Neural progenitor cell (in vitro differentiated cells): ENCODE results near the gene CLDN7. TPM values are rescaled to one million over a fixed set of nuclear protein-coding genes. Genes with fewer than 3 reads are reported as not detected.
A peak's percentile ranks its signal among the peaks of the same experiment; 100 is the strongest.

Experiments used
- DNase-seq: peaks from one replicate; pipeline ENCODE4 v3.0.0-alpha.2; 2016; ENCODE audit warnings: low spot score
- H2AFZ ChIP-seq: fragments of 200-600 bp; sonication (generic); replicated peaks from 2 replicates; pipeline ENCODE4 v1.6.1; 2016; ENCODE audit warnings: antibody characterized with exemption
- H3F3A ChIP-seq: fragments of 200-600 bp; sonication (generic); 2 replicates; pipeline ENCODE4 v1.6.1; 2016; ENCODE audit warnings: antibody characterized with exemption, low read depth
- H3K27ac ChIP-seq: fragments of 200-600 bp; sonication (generic); 2 replicates; pipeline ENCODE4 v1.5.1; 2016; ENCODE audit warnings: mild to moderate bottlenecking
- H3K27me3 ChIP-seq: fragments of 200-600 bp; sonication (generic); 2 replicates; pipeline ENCODE4 v1.6.1; 2016; ENCODE audit warnings: mild to moderate bottlenecking, moderate library complexity
- H3K36me3 ChIP-seq: fragments of 200-600 bp; sonication (generic); 2 replicates; pipeline ENCODE4 v1.5.1; 2016
- H3K4me1 ChIP-seq: fragments of 200-600 bp; sonication (generic); 2 replicates; pipeline ENCODE4 v1.6.1; 2016; ENCODE audit warnings: mixed run types
- H3K4me2 ChIP-seq: fragments of 200-600 bp; sonication (generic); 2 replicates; pipeline ENCODE4 v1.6.1; 2016
- H3K4me3 ChIP-seq: fragments of 200-600 bp; sonication (generic); 2 replicates; pipeline ENCODE4 v1.5.1; 2016
- H3K79me2 ChIP-seq: fragments of 200-600 bp; sonication (generic); 2 replicates; pipeline ENCODE4 v1.6.1; 2016; ENCODE audit warnings: low read depth
- H3K9ac ChIP-seq: fragments of 200-600 bp; sonication (generic); 2 replicates; pipeline ENCODE4 v1.6.1; 2016
- H3K9me3 ChIP-seq: fragments of 200-600 bp; sonication (generic); 2 replicates; pipeline ENCODE4 v1.5.1; 2016; ENCODE audit warnings: low read depth
- H4K20me1 ChIP-seq: fragments of 200-600 bp; sonication (generic); 2 replicates; pipeline ENCODE4 v1.6.1; 2016; ENCODE audit warnings: low read depth
- H3K27ac Mint-ChIP-seq: 3 replicates; pipeline ENCODE4 v1.8.0; 2021; ENCODE audit warnings: mixed read lengths
- H3K27me3 Mint-ChIP-seq: 2 replicates; pipeline ENCODE4 v1.8.0; 2022; ENCODE audit warnings: low read depth, mild to moderate bottlenecking, inconsistent platforms, moderate library complexity, mixed read lengths; ENCODE audit not compliant: insufficient read depth
- H3K36me3 Mint-ChIP-seq: 3 replicates; pipeline ENCODE4 v1.8.0; 2021; ENCODE audit warnings: mixed read lengths
- H3K4me1 Mint-ChIP-seq: 3 replicates; pipeline ENCODE4 v1.8.0; 2021; ENCODE audit warnings: mixed read lengths
- H3K4me3 Mint-ChIP-seq: 3 replicates; pipeline ENCODE4 v1.8.0; 2021; ENCODE audit warnings: mild to moderate bottlenecking, moderate library complexity, mixed read lengths
- H3K9me3 Mint-ChIP-seq: 3 replicates; pipeline ENCODE4 v1.8.0; 2020; ENCODE audit warnings: mixed read lengths
- EZH2 ChIP-seq: fragments of 200-600 bp; sonication (generic); IDR thresholded peaks from 2 replicates; pipeline ENCODE4 v1.6.1; 2017; ENCODE audit warnings: antibody characterized with exemption, mild to moderate bottlenecking, moderate library complexity
- EZH2phosphoT487 ChIP-seq: fragments of 200-600 bp; sonication (generic); IDR thresholded peaks from 2 replicates; pipeline ENCODE4 v1.6.1; 2017; ENCODE audit warnings: antibody characterized with exemption
- total RNA-seq: library from RNA; depleted of rRNA; stranded (reverse); fragments of >200 nt; gene quantifications from 2 replicates; pipeline ENCODE4 v1.2.3, GENCODE V29; 2015; ENCODE audit warnings: low replicate concordance
- TF ChIP-seq, protein P1 (sequence below): fragments of 200-600 bp; sonication (generic); IDR thresholded peaks from 2 replicates; pipeline ENCODE4 v1.5.1; 2017; ENCODE audit warnings: antibody characterized with exemption, mild to moderate bottlenecking

Gene CLDN7
- total RNA-seq, 1 donor from 2014 or later, result 0.32 TPM

DNA sequence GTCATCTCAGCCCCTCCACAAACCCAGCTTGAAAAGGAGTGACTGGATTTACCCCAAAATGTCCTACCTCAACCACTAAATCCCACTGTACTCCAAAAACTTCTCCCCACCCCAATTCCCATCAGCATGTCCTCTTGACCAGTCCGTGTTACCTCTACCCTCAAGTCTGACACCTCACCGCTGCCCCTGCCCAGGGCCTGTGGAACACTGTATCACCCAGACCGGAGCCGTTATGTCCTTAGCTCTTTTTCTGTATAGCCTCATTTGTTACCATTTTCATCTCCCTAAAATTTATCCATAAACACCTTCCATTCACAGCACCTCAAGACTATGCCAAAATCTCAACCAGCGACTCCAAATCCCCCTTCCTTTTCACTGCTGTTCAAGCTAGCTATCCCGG, 25.5 kb downstream of the CLDN7 start:
- Histone ChIP-seq H3K9me3 (no peaks in the 10 kb centered on the region), H3K4me3 (peak overlapping the region; percentile 99), H3K79me2 (peaks cover 90% of the 10 kb centered on the region), H3K4me1 (peaks cover 28% of the 10 kb centered on the region), H4K20me1 (peaks cover 42% of the 10 kb centered on the region), H3K27ac (peak overlapping the region; percentile 75), H2AFZ (no peak overlapping the region), H3K9ac (no peak overlapping the region), H3F3A (peaks cover 69% of the 10 kb centered on the region), H3K4me2 (peak overlapping the region; percentile 74), H3K27me3 (no peaks in the 10 kb centered on the region), H3K36me3 (no peaks in the 10 kb centered on the region)
- Mint-ChIP-seq H3K9me3 (no peaks in the 10 kb centered on the region), H3K27me3 (peaks cover 10% of the 10 kb centered on the region), H3K4me3 (peak overlapping the region; percentile 99), H3K27ac (no peak overlapping the region), H3K36me3 (peaks cover 33% of the 10 kb centered on the region), H3K4me1 (peaks cover 55% of the 10 kb centered on the region)
- TF ChIP-seq EZH2, result no peak
- TF ChIP-seq, protein P1, sequence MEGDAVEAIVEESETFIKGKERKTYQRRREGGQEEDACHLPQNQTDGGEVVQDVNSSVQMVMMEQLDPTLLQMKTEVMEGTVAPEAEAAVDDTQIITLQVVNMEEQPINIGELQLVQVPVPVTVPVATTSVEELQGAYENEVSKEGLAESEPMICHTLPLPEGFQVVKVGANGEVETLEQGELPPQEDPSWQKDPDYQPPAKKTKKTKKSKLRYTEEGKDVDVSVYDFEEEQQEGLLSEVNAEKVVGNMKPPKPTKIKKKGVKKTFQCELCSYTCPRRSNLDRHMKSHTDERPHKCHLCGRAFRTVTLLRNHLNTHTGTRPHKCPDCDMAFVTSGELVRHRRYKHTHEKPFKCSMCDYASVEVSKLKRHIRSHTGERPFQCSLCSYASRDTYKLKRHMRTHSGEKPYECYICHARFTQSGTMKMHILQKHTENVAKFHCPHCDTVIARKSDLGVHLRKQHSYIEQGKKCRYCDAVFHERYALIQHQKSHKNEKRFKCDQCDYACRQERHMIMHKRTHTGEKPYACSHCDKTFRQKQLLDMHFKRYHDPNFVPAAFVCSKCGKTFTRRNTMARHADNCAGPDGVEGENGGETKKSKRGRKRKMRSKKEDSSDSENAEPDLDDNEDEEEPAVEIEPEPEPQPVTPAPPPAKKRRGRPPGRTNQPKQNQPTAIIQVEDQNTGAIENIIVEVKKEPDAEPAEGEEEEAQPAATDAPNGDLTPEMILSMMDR, result no peak
- TF ChIP-seq EZH2phosphoT487, result no peak
- DNase-seq, result no peak

- Mint-ChIP-seq H3K27ac (no peak overlapping the region), H3K4me1 (peaks cover 47% of the 10 kb centered on the region), H3K36me3 (peaks cover 31% of the 10 kb centered on the region), H3K9me3 (no peaks in the 10 kb centered on the region), H3K27me3 (peaks cover 9% of the 10 kb centered on the region), H3K4me3 (peak overlapping the region; percentile 100)
- no peak for DNase-seq
- Histone ChIP-seq H2AFZ (no peak overlapping the region), H3K9ac (no peak overlapping the region), H3K4me1 (peaks cover 23% of the 10 kb centered on the region), H4K20me1 (peaks cover 51% of the 10 kb centered on the region), H3K79me2 (peaks cover 90% of the 10 kb centered on the region), H3K4me2 (no peak overlapping the region), H3K27me3 (no peaks in the 10 kb centered on the region), H3K36me3 (no peaks in the 10 kb centered on the region), H3K9me3 (no peaks in the 10 kb centered on the region), H3F3A (peaks cover 60% of the 10 kb centered on the region), H3K27ac (no peak overlapping the region), H3K4me3 (no peak overlapping the region)
- TF ChIP-seq EZH2, result no peak
- no peak for TF ChIP-seq EZH2phosphoT487
- TF ChIP-seq, protein P1, result no peak
Measured at GRCh38 chr17:7235693-7236665, 26.3 kb downstream of the CLDN7 start.

DNA sequence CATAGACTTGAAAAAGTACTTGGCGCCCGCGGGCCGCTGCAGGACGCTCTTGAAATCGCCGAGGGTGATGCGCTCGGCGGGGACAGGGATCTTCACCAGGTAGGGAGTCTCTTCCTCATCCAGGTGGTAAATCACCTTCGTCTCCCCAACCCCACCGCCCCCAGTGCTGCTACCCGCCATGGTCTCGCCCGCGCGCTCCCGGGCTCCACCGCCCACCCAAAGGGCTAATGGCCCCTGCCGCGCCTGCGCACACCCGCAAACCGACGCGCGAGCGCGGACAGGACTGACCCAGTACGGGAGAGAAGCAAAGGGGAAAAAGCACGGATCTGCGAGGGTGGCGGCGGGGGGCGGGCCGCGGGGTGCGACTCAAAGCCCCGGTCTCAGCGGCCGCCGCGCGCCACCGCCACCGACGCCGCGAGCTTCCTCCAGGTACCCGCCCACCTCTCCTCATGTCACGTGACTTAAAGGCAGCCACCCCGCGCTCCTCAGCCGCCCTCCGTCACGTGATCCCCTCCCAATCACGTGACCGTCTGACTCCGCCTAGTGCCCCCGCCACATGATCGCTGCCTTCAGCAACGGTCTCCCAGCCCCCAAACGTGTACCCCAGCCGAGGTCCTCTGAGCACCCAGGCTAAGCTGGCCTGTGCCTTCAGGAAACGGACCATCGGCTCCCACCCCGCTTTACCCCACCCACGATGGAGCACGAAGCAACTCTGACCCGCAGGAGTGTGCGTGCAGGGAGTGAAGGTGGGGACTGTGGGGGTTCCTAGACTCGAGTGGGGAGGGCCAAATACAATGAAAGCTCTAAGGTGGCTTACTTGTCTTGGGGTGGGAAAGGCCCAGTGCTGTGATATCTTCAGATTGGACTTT, 28.0 kb downstream of the CLDN7 start, which contains the start of gene DVL2:
Gene DVL2, minus strand, starts transcription at position 435 of the 869 bp plus-strand sequence. Its CDS starts 255 bp downstream, at position 180.
- Histone ChIP-seq H3K9ac (peak within 1 kb of the TSS; percentile 77), H2AFZ (no peak within 1 kb of the TSS), H3K27ac (peak within 1 kb of the TSS; percentile 83), H3K27me3 (no peaks in the 10 kb centered on the region), H3K4me3 (peak within 1 kb of the TSS; percentile 84), H3K36me3 (no peaks in the 10 kb centered on the region), H3K4me2 (peak within 1 kb of the TSS; percentile 99), H3F3A (peaks cover 48% of the 10 kb centered on the region), H3K4me1 (peaks cover 13% of the 10 kb centered on the region), H3K9me3 (no peaks in the 10 kb centered on the region), H4K20me1 (peaks cover 64% of the 10 kb centered on the region), H3K79me2 (peaks cover 91% of the 10 kb centered on the region)
- Mint-ChIP-seq H3K9me3 (no peaks in the 10 kb centered on the region), H3K4me3 (peak within 1 kb of the TSS; percentile 100), H3K36me3 (peaks cover 34% of the 10 kb centered on the region), H3K4me1 (peaks cover 33% of the 10 kb centered on the region), H3K27me3 (peaks cover 9% of the 10 kb centered on the region), H3K27ac (peak within 1 kb of the TSS; percentile 98)
- TF ChIP-seq EZH2 (no peak), EZH2phosphoT487 (no peak)
- TF ChIP-seq, protein P1, result no peak
- peak; percentile 97 for DNase-seq
